Natural killer cell treated with Interleukin-12 subunit alpha and Interleukin-12 subunit beta and Interleukin-15 and Interleukin-18, amount 100 ng/mL, for 72 hours (primary cell): ENCODE data around the gene SNRNP40. TPM values are rescaled to one million over a fixed set of nuclear protein-coding genes. Genes with fewer than 3 reads are reported as not detected.
A peak's percentile ranks its signal among the peaks of the same experiment; 100 is the strongest.

Experiments used
- ATAC-seq, 2 donors: fragments of 150-1000 bp; cut with Tn5 transposase in 1 of 2; sonication (Bioruptor Pico), chemical (Tn5 transposase) in 1 of 2; 2 replicates each; pipeline ENCODE4 v1.10.0; 2021
- DNase-seq: peaks from one replicate; pipeline ENCODE4 v3.0.0; 2022; ENCODE audit warnings: low spot score
- H3K27ac Mint-ChIP-seq, 2 donors: 1 replicate in 1 of 2; 2 replicates in 1 of 2; pipeline ENCODE4 v1.8.0; 2022; ENCODE audit warnings: mixed read lengths in 2 of 2, mild to moderate bottlenecking in 1 of 2, moderate library complexity in 1 of 2
- H3K27me3 Mint-ChIP-seq, 2 donors: 1 replicate in 1 of 2; 2 replicates in 1 of 2; pipeline ENCODE4 v1.8.0; 2022; ENCODE audit warnings: mixed read lengths in 2 of 2
- H3K36me3 Mint-ChIP-seq: one replicate; pipeline ENCODE4 v1.8.0; 2022; ENCODE audit warnings: mixed read lengths
- H3K4me1 Mint-ChIP-seq, 2 donors: 1 replicate in 1 of 2; 2 replicates in 1 of 2; pipeline ENCODE4 v1.8.0; 2022; ENCODE audit warnings: low read depth in 2 of 2, mixed read lengths in 2 of 2, mild to moderate bottlenecking in 1 of 2
- H3K4me3 Mint-ChIP-seq: one replicate; pipeline ENCODE4 v1.8.0; 2022; ENCODE audit warnings: mixed read lengths
- H3K9me3 Mint-ChIP-seq: 2 replicates; pipeline ENCODE4 v1.8.0; 2022; ENCODE audit warnings: mixed read lengths
- total RNA-seq, 2 donors: library from RNA; stranded (reverse); gene quantifications; one replicate each; pipeline ENCODE4 v1.2.3, GENCODE V29; 2022

The SNRNP40 gene
- 100 to 1,000 TPM in 1 of 2 donors, 10 to 100 TPM in 1; 81.1 to 107 TPM for total RNA-seq

DNA sequence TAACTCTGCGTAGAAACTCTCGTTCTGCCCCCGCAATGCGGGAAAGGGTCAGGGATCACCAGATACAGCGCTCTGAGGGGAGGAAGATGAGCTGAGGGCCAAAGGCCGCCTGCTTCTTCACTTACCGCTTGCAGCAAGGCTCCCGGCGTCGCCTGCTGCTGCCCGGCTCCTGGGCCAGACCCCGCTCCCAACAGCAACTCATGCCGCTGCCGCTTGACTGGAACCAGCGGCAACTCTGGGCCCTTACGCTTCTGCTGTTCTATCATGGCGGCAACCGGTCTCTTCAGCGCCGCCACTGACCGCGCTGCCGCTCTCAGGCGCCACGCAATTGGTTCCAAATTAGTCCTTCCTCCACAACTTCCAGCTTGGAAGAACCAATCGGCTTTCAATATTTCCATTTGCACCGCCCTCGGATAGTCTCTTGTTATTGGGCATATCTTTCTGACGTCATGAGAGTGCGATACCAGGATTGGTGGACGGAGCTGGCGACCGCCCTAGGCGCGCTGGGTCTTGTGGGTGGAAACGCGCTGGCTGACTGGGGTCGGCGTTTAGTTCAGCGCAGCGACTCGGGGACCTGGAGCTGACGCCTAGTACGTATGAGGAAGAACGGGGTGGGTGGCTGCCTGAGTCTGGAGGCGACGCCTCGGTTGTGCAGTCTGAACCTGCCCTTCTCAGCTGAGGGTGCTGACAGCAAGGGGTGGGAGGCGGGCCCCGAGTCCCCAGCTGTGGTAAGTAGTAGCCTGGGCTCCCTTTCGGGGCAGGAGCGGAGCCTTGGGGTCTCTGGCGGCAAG lies at the start of gene SNRNP40, which contains the start of gene ZCCHC17:
Gene SNRNP40 (minus strand): TSS at position 303 of the 791 bp plus-strand sequence. CDS start 37 bp downstream, at position 266.
Gene ZCCHC17 (plus strand): TSS at position 547 of the 791 bp plus-strand sequence. CDS start 13,067 bp downstream, outside the sequence.
- Mint-ChIP-seq H3K36me3 (peaks cover 32% of the 10 kb centered on the region), H3K27me3 (no peaks in the 10 kb centered on the region), H3K27ac (no peak within 1 kb of the TSS), H3K4me1 (peaks cover 0 to 41% of the 10 kb centered on the region in 2 donors), H3K9me3 (peaks cover 2% of the 10 kb centered on the region), H3K4me3 (no peak within 1 kb of the TSS)
- peak; percentile 97 for ATAC-seq
- peak; percentile 96 for DNase-seq

DNA sequence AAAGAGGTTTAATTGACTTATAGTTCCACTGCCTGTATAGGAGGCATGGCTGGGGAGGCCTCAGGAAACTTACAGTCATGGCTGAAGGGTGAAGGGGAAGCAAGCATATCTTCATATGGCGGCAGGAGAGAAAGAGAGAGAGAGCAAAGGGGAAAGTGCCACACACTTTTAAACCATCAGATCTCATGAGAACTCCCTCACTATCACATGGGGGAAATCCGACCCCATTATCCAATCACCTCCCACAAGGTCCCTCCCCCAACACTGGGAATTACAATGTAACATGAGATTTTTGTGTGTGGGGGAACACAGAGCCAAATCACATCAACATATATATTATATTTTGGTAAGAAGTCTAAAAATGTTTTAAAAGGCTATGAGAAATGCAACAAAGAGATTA lies 49.0 kb upstream of the SNRNP40 start:
- no peak overlapping the region for H3K27ac Mint-ChIP-seq
- peaks cover 4% of the 10 kb centered on the region for H3K36me3 Mint-ChIP-seq
- H3K9me3 Mint-ChIP-seq = no peaks in the 10 kb centered on the region
- ATAC-seq = no peak
- no peak overlapping the region for H3K4me3 Mint-ChIP-seq
- H3K27me3 Mint-ChIP-seq = no peaks in the 10 kb centered on the region
- peaks cover 0 to 3% of the 10 kb centered on the region in 2 donors for H3K4me1 Mint-ChIP-seq
- DNase-seq = no peak

DNA sequence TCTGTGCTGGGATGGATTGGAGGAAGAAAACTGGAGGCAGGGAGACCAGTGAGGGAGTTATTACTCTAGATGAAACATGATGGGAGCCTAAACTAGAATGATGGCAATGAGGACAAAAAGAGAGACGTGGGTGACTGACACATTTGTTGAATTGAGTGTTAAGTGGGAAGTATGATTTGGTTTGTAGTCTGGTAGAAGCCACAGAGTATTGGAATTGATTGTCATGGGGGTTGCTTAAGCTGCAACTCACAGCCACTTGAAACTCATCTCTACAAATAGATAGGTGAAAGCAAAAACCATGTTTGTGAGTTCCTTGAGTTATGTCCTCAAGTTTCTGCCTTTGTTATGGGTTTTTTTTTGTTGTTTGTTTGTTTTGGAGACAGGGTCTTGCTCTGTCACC lies 47.9 kb upstream of the SNRNP40 start:
- ATAC-seq = no peak
- DNase-seq = no peak
- Mint-ChIP-seq H3K4me1 (peaks cover 0 to 3% of the 10 kb centered on the region in 2 donors), H3K27ac (no peak overlapping the region), H3K4me3 (no peak overlapping the region), H3K9me3 (no peaks in the 10 kb centered on the region), H3K27me3 (no peaks in the 10 kb centered on the region), H3K36me3 (no peaks in the 10 kb centered on the region)

DNA sequence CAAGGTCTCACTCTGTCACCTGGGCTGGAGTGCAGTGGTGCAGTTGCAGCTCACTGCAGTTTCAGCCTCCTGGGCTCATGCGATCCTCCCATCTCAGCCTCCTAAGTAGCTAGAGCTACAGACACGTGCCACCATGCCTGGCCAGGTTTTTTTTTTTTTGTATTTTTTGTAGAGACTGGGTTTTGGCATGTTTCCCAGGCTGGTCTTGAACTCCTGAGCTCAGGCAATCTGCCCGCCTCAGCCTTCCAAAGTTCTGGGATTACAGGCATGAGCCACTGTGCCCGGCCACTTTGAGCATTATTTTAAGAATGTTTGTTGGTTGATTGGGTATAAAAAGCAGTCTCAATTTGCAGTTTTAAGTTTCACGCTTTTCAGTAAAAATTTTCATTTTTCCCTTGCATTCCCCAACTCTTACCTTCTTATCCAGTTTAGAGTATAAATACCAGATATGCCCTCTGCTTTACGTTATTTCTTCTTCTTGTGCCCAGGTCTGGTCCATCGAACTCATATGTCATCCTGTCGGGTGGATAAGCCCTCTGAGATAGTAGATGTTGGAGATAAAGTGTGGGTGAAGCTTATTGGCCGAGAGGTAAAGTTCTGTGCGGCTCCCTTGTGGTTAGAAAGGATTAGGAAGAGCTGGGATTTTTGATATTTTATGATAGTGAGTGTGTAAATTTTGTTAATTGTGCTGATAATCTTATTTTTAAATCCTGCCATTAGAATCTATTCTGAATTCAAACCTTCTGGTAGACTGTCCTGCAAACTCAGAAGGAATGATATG lies 40.3 kb upstream of the SNRNP40 start:
- ATAC-seq (no peak), DNase-seq (no peak)
- Mint-ChIP-seq H3K36me3 (peaks cover 6% of the 10 kb centered on the region), H3K4me3 (no peak overlapping the region), H3K27me3 (no peaks in the 10 kb centered on the region), H3K9me3 (no peaks in the 10 kb centered on the region), H3K27ac (no peak overlapping the region), H3K4me1 (peaks cover 4 to 5% of the 10 kb centered on the region in 2 donors)

DNA sequence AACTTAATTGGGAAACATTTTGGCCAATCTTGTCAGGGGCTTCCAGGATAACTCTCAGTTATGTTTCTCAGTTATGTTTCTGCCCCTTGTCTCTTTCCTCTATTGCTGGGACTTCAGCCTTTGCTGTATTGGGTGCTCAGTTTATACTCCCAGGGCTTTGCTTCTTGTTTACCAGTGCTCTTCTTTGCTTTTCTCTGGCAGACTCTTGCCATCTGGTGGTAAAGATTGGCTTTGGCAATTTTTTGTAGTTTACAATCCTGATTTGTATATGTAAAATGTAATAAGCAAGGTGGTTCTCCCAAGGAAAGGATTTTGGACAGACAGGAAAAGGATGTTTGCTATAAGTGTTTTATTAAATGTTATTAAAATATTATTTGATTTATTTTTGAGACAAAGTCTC lies 38.4 kb upstream of the SNRNP40 start:
- H3K36me3 Mint-ChIP-seq = peaks cover 6% of the 10 kb centered on the region
- H3K4me3 Mint-ChIP-seq = no peak overlapping the region
- peaks cover 4 to 5% of the 10 kb centered on the region in 2 donors for H3K4me1 Mint-ChIP-seq
- no peaks in the 10 kb centered on the region for H3K9me3 Mint-ChIP-seq
- H3K27ac Mint-ChIP-seq = no peak overlapping the region
- ATAC-seq (no peak), DNase-seq (no peak)
- H3K27me3 Mint-ChIP-seq = no peaks in the 10 kb centered on the region

DNA sequence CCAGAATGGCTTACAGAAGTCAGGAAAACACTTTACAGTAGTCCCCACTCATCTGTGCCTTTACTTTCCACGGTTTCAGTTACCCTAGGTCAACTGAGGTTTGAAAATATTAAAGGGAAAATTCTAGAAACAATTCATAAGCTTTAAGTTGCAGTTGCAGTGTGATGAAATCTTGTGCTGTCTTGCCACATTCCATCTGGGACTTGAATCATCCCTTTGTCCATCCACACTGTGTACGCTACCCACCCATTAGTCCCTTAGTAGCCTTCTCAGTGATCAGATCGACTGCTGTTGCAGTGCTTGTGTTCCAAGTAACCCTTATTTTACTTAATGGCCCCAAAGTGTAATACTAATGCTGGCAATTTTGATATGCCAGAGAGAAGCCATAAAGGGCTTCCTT lies 30.8 kb upstream of the SNRNP40 start:
- Mint-ChIP-seq H3K4me3 (no peak overlapping the region), H3K9me3 (no peaks in the 10 kb centered on the region), H3K36me3 (no peaks in the 10 kb centered on the region), H3K4me1 (peaks cover 0 to 4% of the 10 kb centered on the region in 2 donors), H3K27me3 (no peaks in the 10 kb centered on the region), H3K27ac (no peak overlapping the region)
- no peak for ATAC-seq
- no peak for DNase-seq

DNA sequence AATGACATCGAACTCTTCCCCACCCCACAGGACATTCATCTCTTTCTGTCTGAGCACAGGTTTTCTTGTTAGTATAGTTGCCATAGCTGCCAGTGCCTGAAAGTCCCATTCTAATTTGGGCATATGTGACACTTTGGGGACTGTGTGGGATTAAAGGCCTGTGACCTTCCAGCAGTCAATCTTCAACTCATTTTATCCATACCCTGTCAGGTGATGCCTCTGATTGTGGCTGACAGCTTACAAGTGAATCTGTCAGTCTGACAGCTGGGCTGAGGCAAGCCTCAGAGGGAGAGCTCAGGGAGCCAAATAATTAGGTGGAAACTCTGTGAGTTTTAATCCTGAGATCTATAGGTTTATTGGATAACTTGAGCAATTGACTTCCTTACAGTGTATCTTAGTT lies 29.9 kb upstream of the SNRNP40 start:
- Mint-ChIP-seq H3K27me3 (no peaks in the 10 kb centered on the region), H3K27ac (no peak overlapping the region), H3K4me3 (no peak overlapping the region)

DNA sequence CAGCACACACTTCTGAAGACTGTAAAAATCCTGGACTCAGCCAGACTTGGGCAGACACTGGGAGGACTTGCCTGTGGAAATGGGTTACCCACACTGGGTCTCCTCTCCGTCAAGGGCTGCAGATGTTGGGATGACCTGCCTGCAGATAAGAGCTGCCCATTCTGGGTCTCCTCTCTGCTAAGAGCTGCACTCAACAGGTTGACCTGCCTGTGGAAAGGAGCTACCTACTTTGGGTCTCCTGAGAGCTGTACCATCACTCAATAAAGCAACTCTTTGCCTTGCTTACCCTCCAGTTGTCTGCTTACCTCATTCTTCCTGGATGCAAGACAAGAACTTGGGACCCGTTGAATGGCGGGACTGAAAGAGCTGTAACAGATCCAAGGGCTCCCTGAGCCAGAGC lies 28.4 kb upstream of the SNRNP40 start:
- H3K4me1 Mint-ChIP-seq = peaks cover 0 to 4% of the 10 kb centered on the region in 2 donors
- no peak for ATAC-seq
- H3K27ac Mint-ChIP-seq = no peak overlapping the region
- H3K36me3 Mint-ChIP-seq = peaks cover 10% of the 10 kb centered on the region
- no peak for DNase-seq
- no peaks in the 10 kb centered on the region for H3K9me3 Mint-ChIP-seq
- no peak overlapping the region for H3K4me3 Mint-ChIP-seq
- H3K27me3 Mint-ChIP-seq = no peaks in the 10 kb centered on the region

More for the DNA sequence above, 29.9 kb upstream of the SNRNP40 start:
- no peak for DNase-seq
- Mint-ChIP-seq H3K4me1 (peaks cover 0 to 4% of the 10 kb centered on the region in 2 donors), H3K36me3 (peaks cover under 1% of the 10 kb centered on the region), H3K9me3 (no peaks in the 10 kb centered on the region)
- no peak for ATAC-seq

DNA sequence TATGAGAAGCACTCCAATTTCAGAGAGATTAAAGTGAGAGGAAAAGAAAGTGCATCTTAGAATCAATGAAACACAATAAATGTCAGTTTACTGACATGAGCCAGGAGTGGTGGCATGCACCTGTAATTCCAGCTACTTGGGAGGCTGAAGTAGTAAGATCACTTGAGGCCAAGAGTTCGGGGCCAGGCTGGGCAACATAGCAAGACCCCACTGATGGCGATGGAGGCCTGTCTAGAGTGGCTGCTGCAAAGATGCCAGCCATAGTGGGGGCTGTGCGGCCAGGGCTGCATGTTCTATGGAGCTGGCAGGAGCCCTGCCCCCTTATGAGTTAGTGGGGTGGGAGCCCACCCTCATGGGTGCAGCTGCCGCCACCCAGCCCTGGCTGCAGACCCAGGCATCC lies 27.5 kb upstream of the SNRNP40 start:
- H3K27me3 Mint-ChIP-seq = no peaks in the 10 kb centered on the region
- ATAC-seq (no peak), DNase-seq (no peak)
- H3K36me3 Mint-ChIP-seq = peaks cover 10% of the 10 kb centered on the region
- H3K4me1 Mint-ChIP-seq = peaks cover 0 to 4% of the 10 kb centered on the region in 2 donors
- H3K27ac Mint-ChIP-seq = no peak overlapping the region
- no peak overlapping the region for H3K4me3 Mint-ChIP-seq
- H3K9me3 Mint-ChIP-seq = no peaks in the 10 kb centered on the region

DNA sequence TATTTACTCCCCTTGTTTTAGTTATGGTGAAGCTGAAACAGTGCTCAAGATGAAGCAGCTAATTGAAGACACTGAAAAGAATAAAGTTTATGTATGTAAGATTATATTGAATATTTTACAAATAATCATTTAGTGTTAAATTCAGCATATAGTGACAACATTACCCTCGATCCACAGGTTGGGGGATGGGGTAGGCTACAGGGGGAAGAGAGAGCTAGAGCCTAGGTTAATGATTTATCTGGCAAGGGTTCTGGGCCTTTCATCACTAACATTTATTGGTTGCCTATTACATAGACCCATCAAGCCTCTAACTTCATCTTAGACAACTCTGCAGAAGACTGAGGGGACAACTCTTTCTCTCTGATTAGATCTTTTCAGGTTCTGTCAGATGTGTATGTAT lies 21.6 kb upstream of the SNRNP40 start:
- H3K27ac Mint-ChIP-seq = no peak overlapping the region
- no peaks in the 10 kb centered on the region for H3K9me3 Mint-ChIP-seq
- DNase-seq (no peak), ATAC-seq (no peak)
- H3K4me1 Mint-ChIP-seq = peaks cover 0 to 2% of the 10 kb centered on the region in 2 donors
- no peak overlapping the region for H3K4me3 Mint-ChIP-seq
- H3K27me3 Mint-ChIP-seq = no peaks in the 10 kb centered on the region
- H3K36me3 Mint-ChIP-seq = peaks cover 10% of the 10 kb centered on the region

DNA sequence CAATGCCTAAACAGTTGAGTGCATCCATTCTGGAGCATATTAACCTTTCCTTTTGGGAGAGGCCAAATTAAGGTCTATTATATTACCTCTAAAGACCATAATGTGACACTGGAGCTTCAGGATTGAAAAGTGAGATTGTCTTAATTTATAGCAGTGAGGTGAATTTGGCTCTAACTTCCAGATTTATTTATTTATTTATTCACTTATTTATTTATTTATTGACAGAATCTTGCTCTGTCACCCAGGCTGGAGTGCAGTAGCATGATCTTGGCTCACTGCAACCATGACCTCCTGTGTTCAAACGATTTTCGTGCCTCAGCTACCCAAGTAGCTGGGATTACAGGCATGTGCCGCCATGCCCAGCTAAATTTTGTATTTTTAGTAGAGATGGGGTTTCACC lies 19.3 kb upstream of the SNRNP40 start:
- peaks cover 0 to 2% of the 10 kb centered on the region in 2 donors for H3K4me1 Mint-ChIP-seq
- DNase-seq (no peak), ATAC-seq (no peak)
- H3K4me3 Mint-ChIP-seq = no peak overlapping the region
- no peaks in the 10 kb centered on the region for H3K9me3 Mint-ChIP-seq
- no peaks in the 10 kb centered on the region for H3K27me3 Mint-ChIP-seq
- H3K36me3 Mint-ChIP-seq = peaks cover 10% of the 10 kb centered on the region
- H3K27ac Mint-ChIP-seq = no peak overlapping the region

DNA sequence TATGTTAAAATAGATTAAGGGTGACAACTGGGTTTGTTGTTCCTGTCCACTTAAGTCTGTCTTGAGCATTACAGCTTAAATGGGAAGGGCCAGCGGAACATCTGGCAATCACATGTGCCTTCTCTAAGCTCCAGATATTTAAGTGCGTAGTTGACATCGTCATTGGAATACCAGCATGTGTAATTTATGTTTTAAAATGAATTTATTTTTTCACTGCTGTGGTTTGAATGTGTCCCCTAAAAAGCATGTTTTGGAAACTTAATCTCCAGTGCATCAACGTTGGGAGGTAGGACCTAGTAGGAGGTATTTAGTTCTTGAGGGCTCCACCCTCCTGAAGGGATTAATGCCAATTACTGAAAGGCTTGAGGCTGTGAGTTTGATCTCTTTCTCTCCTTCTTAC lies 13.6 kb upstream of the SNRNP40 start:
- H3K4me3 Mint-ChIP-seq = no peak overlapping the region
- ATAC-seq (no peak), DNase-seq (no peak)
- peaks cover 10% of the 10 kb centered on the region for H3K36me3 Mint-ChIP-seq
- H3K9me3 Mint-ChIP-seq = no peaks in the 10 kb centered on the region
- no peak overlapping the region for H3K27ac Mint-ChIP-seq
- H3K4me1 Mint-ChIP-seq = peaks cover 10 to 15% of the 10 kb centered on the region in 2 donors
- H3K27me3 Mint-ChIP-seq = no peaks in the 10 kb centered on the region

DNA sequence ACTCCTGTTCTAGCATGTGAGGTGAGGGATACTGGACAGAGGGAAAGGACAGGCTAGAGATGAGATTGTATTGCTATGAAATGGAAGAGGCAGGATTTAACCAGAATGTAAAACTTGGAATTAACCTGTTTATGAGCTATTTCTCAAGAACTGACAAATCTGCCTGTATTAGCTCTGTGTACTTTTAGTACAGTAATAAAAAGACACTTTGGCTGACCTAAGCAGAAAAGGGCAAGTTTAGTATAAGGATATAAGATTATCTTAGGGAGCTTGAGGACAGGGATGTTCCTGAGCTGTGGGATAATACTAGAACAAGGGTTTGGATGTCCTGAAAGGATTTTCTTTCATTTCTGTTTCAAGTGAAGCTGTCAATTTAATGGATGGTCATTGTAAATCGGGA lies 11.4 kb upstream of the SNRNP40 start:
- H3K27ac Mint-ChIP-seq = no peak overlapping the region
- no peaks in the 10 kb centered on the region for H3K27me3 Mint-ChIP-seq

DNA sequence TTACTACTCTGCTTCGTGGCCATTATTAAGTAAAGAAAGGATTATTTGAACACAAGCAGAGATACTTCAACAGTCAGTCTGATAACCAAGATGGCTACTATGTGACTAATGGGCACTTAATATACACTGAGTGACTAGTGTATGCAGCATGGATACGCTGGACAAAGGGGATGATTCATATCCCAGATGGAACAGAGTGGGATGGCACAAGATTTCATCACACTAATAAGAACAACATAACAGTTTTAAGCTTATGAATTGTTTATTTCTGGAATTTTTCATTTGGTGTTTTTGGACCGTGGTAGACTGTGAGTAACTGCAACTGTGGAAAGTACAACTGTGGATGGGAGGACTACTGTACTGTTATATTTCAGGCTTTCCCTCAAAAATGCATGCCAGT lies 9.7 kb upstream of the SNRNP40 start:
- Mint-ChIP-seq H3K9me3 (no peaks in the 10 kb centered on the region), H3K4me1 (peaks cover 24 to 29% of the 10 kb centered on the region in 2 donors), H3K4me3 (no peak overlapping the region), H3K27me3 (no peaks in the 10 kb centered on the region), H3K27ac (peak overlapping the region in 1 of 2 donors; percentile 17), H3K36me3 (peaks cover 13% of the 10 kb centered on the region)
- DNase-seq = no peak
- ATAC-seq = no peak

More for the DNA sequence above, 11.4 kb upstream of the SNRNP40 start:
- no peak overlapping the region for H3K4me3 Mint-ChIP-seq
- peaks cover 16 to 20% of the 10 kb centered on the region in 2 donors for H3K4me1 Mint-ChIP-seq
- DNase-seq (no peak), ATAC-seq (no peak)
- no peaks in the 10 kb centered on the region for H3K9me3 Mint-ChIP-seq
- peaks cover 10% of the 10 kb centered on the region for H3K36me3 Mint-ChIP-seq
